Stimulated activated CD8-positive, alpha-beta memory T cell treated with anti-CD3 and anti-CD28 coated beads, Interleukin-7, amount 100 ng/mL, for 48 hours (primary cell): Measurements from ENCODE around the gene ADAM22.

Source experiments
- DNase-seq, 2 donors: peaks; one replicate each; pipeline ENCODE4 v3.0.0-alpha.2; 2020; ENCODE audit warnings: low read depth in 1 of 2; ENCODE audit errors: extremely low read depth in 1 of 2

The ADAM22 gene

DNA sequence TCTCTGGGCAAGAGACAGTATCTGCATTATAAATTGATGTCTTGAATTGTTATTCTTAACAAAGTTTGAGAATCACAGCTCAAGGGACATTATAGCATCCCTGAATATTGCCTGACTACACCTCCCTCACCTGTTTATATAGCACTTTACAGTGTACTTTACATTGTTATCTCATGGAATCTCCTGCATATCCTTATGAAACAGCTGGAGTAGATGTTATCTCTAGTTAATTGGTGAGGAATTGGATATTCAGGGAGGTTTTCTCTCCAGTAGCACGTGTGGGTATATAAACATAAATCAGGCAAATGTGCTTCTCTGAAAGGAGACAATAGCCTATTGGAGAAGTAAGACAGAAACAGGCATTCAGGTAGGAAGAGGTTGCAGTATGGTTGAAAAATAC lies 168.6 kb downstream of the ADAM22 start:
- DNase-seq: no peak

DNA sequence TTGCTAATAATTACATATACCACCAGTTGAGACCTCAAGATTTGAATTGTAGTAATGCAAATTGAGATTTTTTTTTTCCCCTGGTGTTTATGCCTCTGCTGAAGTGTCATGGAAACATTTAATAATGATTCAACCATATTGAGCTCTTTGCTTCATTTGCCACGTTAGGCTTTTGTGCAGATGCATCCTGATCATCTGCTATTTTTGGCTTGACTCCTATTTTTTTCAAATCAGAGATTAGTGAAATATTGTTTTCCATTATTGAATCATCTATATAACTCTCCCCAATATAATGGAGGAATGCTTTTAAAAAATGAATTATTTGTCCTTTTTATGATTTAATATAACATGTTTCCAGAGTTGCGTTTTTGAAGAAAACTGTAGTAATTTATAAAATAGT lies 170.7 kb downstream of the ADAM22 start:
- no peak for DNase-seq

DNA sequence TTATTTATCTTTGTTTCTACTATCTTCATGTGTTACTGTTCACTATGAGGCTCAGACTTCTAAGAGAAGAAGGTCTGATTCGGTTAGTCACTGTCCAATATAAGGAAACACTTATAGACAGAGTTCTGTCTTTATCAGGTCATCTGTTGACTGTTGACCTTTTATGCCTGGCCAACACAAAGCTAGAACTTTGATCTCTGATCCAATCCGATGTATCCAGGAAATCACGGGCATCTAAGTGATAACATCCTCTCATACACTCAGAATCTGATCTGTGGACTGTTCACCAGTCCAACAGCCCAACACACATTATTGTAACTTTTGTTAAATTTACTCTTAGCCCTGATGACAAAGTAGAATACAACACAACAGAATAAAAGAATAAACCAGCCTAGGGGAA lies 171.2 kb downstream of the ADAM22 start:
- no peak for DNase-seq

DNA sequence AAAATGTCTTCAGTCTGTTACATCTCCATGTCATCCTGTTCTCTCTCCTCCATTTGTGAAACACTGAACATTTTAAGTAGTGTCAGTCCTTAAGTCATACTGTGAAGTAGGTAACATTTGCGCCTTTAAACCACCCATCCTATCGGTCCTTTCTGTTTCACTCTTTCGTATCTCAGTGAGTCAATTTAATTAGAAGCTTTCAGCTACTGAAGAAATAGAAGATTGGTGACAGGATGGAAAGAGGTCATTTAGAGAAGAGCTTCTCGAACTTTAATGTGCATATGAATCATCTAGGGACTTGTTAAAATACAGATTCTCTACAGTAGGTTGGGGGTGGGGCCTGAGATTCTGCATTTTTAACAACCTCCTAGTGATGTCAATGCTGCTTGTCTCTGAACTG lies 172.4 kb downstream of the ADAM22 start:
- DNase-seq: peak in 1 of 2 donors; percentile 47

DNA sequence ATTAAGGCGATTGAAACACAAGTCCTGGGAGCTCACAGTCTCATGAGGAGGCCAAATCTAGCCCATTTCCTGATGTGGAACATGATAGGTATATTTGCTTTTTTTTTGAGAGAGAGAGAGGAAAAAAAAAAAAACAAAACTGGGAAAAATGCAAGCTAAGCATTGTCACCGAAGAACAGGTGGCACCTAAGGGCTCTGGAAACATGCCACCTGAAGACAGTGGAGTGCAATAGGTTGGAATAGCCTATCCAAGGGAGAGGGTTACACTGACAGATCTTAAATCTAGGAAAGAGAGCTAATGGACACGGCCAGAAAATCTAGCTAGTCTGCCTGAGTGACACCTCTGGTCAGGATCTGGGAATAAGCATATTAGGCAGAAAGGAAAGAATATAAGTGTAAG lies 175.6 kb downstream of the ADAM22 start:
- no peak for DNase-seq

DNA sequence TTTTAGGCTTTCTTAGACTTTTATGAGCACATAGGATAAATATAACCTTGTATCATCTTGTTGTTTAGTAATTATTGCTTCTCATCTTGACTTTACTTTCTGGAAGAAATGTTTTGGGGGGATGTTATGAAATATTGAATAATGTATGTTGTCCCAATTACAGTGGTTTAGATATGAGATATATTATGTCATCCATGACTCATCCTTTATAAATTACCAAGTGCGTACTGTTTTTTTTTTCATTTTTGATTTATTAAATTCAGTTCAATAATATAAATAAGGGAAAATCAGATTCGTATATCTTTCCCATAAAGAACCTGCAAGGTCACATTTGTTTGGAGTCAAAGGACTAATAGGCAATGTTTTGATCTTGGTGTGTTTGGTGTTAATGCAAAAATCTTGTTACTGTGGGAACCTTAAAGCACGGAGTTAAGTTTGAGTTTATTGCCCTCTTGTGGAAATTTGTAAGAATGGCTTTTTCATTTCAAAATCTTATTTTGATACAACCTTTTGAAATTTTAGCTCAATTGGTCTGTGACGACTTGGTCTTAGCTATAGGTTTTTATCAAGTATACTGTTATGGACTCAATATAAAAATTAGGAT lies 177.2 kb downstream of the ADAM22 start:
- no peak for DNase-seq

DNA sequence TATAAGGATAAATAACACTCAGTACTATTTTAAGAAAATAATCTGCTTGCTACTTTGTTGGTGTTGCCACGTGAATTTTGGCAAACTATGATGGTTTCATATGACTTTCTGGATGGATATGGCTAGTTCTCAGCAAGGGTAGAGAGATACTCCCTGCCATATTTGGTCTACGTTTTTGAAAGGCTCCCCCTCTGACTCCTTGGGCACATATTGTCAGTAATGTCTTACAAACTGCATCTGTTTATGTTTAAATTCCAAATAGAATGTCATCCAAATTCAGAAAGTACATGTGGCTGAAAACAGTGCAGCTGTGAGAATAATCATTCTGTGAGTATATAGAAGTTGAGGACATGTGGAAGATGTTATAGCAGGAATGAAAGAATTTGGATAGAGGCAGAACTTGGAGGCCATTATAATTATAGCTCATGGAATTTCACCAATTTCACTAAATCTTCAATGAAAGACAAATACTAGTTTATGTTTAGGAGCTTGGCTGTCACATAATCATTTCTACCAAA lies 178.0 kb downstream of the ADAM22 start:
- DNase-seq: no peak

DNA sequence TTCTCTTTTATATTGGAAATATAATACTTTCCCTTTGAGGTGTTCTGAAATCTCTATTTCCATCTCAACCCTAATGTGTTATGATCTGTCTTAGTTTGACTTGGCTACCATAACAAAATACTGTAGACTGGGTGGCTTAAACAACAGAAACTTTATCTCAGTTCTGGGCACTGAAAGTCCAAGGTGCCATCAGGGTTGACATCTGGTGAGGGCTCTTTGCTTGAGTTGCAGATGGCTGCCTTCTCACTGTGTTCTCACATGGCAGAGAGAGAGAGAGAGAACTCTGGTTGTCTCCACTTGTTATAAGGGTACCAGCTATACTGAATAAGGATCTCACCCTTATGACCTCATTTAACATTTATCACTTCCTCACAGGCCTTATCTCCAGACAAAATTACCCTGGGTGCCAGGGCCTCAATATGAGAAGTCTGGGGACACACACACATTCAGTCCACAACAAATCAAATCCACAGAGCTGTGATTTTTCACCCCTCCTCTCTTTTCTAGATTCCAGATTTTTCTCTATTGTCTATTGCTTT lies 181.3 kb downstream of the ADAM22 start:
- DNase-seq: no peak

DNA sequence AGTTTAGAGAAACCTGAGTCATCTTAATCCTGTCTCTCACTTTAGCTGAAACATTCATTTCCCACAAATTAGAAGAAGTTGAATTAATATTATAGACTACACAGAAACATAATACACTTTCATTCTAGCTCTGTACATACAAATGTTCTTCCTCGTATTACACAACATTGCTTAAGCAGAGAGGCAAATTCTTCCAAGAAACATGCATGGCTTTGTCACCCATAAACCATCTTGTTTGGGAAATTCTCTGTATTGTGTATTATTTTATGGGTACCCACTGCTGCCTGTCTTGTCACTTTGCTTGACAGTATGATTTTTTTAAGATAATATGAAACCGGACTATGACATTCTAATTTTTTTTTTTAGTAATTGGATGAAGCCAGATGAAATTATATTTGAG lies 181.8 kb downstream of the ADAM22 start:
- no peak for DNase-seq

DNA sequence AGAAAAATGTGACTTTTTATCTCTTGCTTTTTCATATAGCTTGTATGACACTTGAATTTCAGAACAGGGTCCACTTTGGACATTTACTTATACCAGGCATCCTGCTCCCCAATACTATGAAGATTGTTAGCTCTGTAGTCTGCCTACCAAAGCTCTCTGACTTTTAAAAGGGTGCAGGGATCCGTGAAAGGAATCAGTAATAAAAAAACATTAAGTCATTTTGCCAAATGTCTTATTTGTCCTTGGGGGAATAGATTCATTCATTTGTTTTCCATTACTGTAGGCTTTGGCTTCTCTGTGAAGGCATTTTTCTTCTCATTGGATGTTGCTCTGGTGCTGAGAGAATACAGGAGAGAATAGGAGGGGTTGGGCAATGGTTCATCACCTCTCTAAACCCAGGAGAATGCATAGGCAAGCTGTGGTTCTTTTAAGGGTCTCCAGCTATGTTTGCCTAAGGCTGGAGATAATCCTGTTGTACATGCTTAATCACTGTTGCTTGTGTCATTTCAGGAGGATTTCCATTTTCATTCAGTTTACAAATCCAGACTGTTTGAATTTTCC lies 182.3 kb downstream of the ADAM22 start:
- no peak for DNase-seq

DNA sequence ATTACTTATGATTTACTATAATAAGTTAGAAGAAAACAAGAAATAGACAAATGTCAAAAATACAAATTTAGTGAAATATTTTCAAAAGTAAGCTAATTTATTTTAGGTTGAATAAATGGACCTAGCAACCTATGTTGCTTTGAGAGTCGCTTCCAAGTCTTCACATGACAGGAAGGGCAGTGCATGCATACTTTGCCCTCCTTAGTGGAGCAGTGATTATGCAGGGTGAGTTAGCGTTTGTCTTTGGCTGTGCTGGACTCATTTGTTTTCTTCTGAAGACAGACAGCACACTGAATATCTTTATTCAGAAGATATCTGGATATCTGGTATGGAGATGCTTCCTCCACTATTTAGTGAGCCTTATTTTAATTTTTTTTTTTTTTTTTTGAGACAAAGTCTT lies 183.3 kb downstream of the ADAM22 start:
- no peak for DNase-seq

DNA sequence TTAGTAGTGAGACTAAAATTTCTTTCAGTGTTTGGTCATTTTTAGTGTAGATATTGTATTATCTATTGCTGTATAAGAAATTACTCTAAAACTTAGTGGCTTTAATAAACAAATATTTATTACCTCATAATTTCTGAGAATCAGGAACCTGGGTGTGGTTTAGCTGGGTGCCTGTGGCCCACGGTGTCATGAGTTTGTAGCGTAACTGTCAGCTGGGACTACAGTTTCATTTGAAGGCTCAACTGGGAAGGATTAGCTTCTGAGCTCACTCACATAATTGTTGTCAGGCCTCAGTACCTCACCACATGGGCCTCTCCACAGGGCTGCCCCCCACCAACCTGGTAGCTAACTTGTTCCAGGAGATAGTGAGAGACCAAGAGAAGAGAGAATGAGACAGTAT lies 187.3 kb downstream of the ADAM22 start:
- DNase-seq: no peak

DNA sequence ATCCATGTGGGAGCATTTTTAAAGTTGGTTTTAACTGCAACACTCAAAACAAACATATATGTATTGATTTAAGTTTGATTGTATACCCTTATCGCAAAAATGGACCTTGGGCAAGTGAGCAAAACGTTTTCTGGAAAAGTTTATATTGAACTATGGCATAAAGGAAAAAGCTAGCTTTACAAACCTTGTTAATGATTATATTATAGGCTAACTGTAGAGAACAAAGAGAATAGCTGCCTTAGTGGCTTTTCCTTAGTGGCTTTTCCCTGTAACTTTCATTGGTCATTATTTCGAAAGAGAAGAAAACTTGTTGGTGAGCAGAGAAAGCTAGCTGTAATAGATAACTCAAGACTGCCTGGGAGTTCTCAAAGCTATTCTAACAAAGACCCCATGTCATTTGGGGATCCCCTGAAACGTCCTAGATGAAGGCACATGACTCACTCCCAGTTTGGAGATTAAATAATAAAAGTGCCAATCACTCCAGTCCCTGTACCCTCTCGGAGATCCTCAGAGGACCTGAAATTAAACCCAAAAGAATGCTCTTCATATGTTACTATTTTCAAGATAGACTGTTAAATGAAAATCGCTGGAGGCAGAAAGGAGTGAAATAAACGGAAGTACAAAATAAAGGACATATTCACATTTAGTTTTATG lies 193.7 kb downstream of the ADAM22 start:
- no peak for DNase-seq

DNA sequence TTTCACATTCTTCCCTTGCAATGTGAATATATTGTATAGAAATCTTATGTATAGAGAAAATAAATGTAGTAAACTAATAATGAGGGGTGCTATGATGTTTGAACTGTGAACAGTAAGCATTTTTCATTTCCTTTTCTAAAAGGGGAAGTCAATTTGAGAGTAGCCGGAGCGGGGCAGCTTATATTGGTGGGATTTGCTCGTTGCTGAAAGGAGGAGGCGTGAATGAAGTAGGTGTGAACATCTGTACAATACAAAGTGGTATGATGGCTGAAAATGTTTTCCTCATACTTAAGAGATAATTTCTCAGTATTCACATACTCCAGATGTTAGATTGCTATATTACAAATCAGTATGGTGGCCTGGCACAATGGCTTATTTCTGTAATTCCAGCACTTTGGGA lies 198.7 kb downstream of the ADAM22 start:
- no peak for DNase-seq

DNA sequence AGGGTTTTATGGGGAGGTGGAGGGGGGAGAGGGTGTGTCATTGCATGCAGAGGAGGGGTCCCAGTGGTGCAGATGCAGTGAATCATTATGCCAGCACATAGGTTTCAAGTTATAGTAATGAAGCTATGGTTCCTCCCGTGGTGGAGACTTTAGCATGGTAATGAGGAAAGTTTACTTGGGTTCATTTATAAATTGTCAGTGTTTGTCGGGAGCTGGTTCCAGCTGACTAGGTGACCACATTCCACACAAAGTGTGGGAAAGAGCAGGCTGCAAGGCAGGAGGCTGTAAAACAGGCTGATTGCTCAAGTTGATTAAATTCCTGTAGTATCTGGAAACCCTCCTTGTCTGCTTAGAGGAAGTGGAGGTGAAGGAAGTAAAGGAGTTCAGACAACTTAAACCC lies 206.9 kb downstream of the ADAM22 start:
- no peak for DNase-seq

DNA sequence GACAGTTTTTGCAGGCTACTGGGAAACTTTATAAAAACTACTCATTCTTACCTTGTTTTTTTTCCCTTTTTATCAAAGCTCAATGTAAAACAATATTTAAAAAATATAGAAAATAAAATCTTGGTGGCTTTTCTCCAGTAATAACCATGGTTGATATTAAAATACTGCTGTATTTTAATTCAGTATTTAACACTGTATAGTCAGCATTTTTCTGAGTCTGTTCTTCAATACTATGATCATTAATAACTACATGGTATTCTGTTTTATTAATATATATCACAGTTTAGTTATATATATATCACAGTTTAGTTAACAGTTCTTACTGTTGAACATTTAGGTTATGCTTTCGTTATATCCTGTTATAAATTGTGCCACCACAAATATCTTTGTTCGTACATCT lies 207.4 kb downstream of the ADAM22 start:
- no peak for DNase-seq

DNA sequence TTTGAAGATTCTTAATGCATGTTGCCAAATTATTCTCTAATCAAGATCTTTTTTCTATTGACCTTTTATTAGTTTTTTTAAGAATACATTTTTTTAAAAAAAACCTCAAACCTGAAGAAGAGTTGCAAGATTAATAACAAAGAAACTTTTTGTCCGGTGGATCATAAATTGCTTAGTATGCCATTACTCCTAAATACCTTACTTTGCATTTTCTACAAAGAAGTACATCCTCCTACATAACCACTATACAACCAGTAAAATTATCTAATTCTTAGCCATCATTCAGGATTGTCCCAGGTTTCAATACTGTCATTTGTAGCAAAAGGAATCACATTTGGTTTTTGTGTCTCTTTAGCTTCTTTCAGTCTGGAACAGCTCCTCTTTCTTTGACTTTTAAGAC lies 207.9 kb downstream of the ADAM22 start:
- no peak for DNase-seq

DNA sequence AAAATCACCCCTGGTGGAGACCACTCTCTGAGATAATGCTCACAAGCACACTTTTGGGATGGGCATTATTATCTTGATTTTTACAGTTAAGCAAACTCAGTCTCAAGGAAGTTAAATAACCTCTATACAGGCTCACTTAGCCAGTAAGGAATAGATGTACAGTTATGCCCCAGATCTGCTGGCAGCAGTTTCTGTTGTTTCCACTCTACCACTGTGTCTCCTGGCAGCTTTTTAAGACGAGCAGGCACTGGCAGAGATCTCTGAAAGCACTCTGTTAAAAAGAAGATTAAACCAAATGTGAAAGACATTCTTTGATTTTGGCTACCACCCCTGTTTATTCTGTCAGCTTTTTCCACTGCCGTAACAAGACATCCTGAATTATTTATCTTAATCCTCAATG lies 212.6 kb downstream of the ADAM22 start:
- DNase-seq: no peak

DNA sequence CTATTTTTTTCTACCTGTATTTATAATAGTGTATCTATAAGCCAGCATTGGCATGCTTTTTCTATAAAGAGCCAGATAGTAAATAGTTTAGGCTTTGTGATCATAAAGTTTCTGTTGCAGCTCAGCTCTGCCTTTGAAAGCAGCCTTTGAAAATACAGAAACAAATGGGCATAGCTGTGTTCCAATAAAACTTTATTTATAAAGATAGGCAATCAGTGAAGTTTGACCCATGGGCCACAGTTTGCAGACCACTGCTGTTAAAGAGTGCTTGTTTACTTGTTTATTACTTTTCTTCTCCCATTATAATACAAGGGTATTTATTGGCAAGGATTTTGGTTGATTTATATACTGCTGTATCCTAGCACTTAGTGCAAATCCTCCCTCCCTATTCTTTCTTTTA lies 213.3 kb downstream of the ADAM22 start:
- no peak for DNase-seq

DNA sequence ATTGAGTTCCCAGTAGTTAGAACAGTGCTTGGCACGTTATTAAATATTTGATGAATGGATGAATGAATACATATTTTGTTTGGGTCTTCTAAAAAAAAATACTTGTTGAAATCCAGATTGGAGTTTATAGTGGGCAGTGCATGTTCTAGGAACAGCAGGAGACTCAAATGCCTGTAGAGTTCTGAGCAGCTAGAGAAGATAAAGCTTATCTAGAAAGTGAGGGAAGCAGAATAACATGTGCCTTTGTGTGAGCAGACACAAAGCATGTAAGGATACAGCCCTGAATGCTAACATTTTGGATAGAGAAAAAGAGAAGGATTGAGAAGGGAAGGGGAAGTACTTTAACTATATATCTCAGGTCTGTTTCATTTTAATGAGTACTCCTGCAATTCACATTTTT lies 213.9 kb downstream of the ADAM22 start:
- DNase-seq: no peak

DNA sequence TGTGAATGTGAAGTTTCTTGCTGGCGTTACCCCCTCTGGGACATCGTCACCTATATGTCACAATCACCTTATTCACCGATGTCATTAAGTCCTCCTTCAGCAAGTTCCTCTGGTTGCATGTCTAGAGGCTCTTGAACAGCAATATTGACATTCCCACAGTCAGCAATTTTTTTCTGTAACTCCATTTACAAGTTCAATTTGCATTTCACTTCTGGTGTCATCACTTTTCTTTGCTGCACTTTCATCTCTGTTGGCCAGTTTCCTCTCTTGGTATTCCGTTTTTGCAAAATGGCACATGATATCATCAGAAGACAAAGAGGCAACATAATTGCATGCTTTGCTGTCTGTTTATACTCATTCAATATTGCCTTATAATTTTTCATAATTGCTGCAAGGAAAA lies 216.0 kb downstream of the ADAM22 start:
- DNase-seq: no peak

DNA sequence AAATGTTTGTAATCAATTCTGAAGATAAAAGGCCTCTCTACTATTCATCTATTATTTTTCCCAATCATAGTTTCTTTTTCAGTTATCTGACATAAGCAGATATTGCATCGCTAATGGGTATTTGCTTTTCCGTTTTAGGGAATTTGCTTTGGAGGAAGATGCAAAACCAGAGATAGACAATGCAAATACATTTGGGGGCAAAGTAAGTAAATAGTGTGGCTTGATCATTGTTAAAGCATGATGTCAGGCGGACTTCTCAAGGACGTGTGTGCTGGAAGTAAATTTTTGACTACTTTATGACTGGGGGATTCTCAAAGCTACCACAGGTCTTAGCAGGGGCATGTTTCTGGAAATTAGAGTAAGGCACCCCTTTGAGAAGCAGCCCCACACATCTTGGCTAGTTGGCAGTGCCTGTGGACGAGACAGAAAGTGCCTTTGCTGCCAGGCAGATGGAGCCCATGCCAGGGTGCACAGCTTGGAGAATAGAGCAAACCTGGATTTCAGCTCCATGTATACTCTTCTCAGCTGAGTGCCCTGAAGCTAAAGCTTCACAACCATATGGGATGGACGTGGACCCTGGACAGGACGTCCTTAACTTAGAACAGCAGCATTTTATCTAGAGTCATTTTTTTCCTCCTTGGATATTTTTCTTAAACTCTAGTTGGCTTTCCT lies 217.2 kb downstream of the ADAM22 start:
- DNase-seq: no peak
